ENCODE data around the gene BRD3OS.

DNA sequence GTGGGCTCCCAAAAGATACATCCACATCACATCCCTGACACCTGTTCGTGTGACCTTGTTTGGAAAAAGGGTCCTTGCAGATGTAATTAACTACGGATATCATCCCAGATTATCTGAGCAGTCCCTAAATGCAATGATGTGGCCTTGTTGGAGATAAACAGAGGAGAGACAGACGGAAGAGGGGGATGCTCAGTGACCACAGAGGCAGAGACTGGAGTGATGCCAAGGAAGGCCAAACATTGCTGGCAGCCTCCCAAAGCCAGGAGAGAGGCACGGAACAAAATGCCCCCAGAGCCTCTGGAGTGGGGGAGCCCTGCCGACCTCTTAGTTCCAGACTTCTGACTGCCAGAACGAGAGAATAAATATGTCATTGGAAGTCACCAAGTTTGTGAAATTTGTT lies 18.1 kb upstream of the BRD3OS start:
- TF ChIP-seq, protein P1, sequence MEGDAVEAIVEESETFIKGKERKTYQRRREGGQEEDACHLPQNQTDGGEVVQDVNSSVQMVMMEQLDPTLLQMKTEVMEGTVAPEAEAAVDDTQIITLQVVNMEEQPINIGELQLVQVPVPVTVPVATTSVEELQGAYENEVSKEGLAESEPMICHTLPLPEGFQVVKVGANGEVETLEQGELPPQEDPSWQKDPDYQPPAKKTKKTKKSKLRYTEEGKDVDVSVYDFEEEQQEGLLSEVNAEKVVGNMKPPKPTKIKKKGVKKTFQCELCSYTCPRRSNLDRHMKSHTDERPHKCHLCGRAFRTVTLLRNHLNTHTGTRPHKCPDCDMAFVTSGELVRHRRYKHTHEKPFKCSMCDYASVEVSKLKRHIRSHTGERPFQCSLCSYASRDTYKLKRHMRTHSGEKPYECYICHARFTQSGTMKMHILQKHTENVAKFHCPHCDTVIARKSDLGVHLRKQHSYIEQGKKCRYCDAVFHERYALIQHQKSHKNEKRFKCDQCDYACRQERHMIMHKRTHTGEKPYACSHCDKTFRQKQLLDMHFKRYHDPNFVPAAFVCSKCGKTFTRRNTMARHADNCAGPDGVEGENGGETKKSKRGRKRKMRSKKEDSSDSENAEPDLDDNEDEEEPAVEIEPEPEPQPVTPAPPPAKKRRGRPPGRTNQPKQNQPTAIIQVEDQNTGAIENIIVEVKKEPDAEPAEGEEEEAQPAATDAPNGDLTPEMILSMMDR (conservative IDR thresholded peaks at IDR 0.05; ENCODE audit: low read depth in 2 of 2), result no peak
- TF ChIP-seq EZH2phosphoT487 (IDR thresholded peaks at IDR 0.05; ENCODE audit: unreplicated experiment), result no peak
